ENCODE data around the gene MAP2K1. TPM values are rescaled to one million over a fixed set of nuclear protein-coding genes. Genes with fewer than 3 reads are reported as not detected.

The MAP2K1 gene
- polyA plus RNA-seq, 1 of the 3 experiments (the other 2 are of a cell fraction): 21.8 TPM

GRCh38 chr15:66411190-66411589 lies 24.5 kb downstream of the MAP2K1 start:
- Histone ChIP-seq H3K4me3 (ENCODE audit: low read depth in 2 of 2, low read length in 1 of 2) (no peak overlapping the region), H3K9me3 (no peaks in the 10 kb centered on the region), H3F3A (replicated peaks; ENCODE audit: insufficient read depth) (no peaks in the 10 kb centered on the region), H3K4me1 (ENCODE audit: control insufficient read depth in 1 of 2, insufficient read depth in 2 of 2, low read depth in 1 of 2, low read length in 1 of 2) (peaks cover 0 to 17% of the 10 kb centered on the region in 2 experiments; a peak in 2 of 4 replicates), H3K4me2 (no peak overlapping the region), H3K36me3 (replicated peaks in 1 of 2; ENCODE audit: control insufficient read depth in 1 of 2, insufficient read depth in 2 of 2, low read length in 1 of 2) (no peaks in the 10 kb centered on the region), H4K20me1 (ENCODE audit: insufficient read depth) (peaks cover 8% of the 10 kb centered on the region; the same call in 1 of the 2 replicates), H3K27ac (ENCODE audit: low read depth in 2 of 2, low read length in 1 of 2) (no peak overlapping the region), H2AFZ (ENCODE audit: low read depth) (no peak overlapping the region), H3K79me2 (ENCODE audit: insufficient read depth) (peaks cover 96% of the 10 kb centered on the region), H3K9me2 (no peaks in the 10 kb centered on the region), H3K27me3 (ENCODE audit: insufficient read depth) (no peaks in the 10 kb centered on the region), H3K9ac (no peak overlapping the region)
- ChIA-PET CTCF (interaction anchor here (1.0 kb wide), 1 partner anchor 9 kb away, joined by 3 read pairs; no protein-coding TSS in a partner anchor), POLR2A (interaction anchor here (0.6 kb wide), 1 partner anchor 94 kb away, joined by 3 read pairs; the partner anchor contains the start of gene ZWILCH)
- TF ChIP-seq CTCF (IDR thresholded peaks at IDR 0.05) (no peak), MEF2A (IDR thresholded peaks at IDR 0.05; ENCODE audit: borderline replicate concordance, low read depth) (no peak)
- no peak for DNase-seq

GRCh38 chr15:66412220-66412619 lies 25.5 kb downstream of the MAP2K1 start:
- CTCF ChIA-PET: interaction anchor here (1.0 to 1.9 kb wide), 2 partner anchors 10 to 25 kb away, joined by 3 to 5 read pairs; no protein-coding TSS in a partner anchor
- H3K79me2 ChIP-seq (ENCODE audit: insufficient read depth): peaks cover 96% of the 10 kb centered on the region

More at GRCh38 chr15:66412220-66412619, 25.5 kb downstream of the MAP2K1 start:
- H3F3A ChIP-seq (replicated peaks; ENCODE audit: insufficient read depth): no peaks in the 10 kb centered on the region
- H3K9ac ChIP-seq: no peak overlapping the region
- POLR2A ChIA-PET: no interaction called here
- no peak for TF ChIP-seq GATA2 (CRISPR knock-in tag; IDR thresholded peaks at IDR 0.05)
- no peak for TF ChIP-seq YY1 (IDR thresholded peaks at IDR 0.05; ENCODE audit: low read depth)
- TF ChIP-seq SIN3A (IDR thresholded peaks at IDR 0.05; ENCODE audit: borderline replicate concordance, low read depth, low read length): no peak
- no peak for TF ChIP-seq CTCF (IDR thresholded peaks at IDR 0.05)
- no peak for TF ChIP-seq FOXJ3 (CRISPR knock-in tag; IDR thresholded peaks at IDR 0.05)
- TF ChIP-seq USF2 (IDR thresholded peaks at IDR 0.05; ENCODE audit: borderline replicate concordance, low read depth, low read length): no peak
- 92% methylated on average over 3 of the region's 3 CpGs for WGBS (ENCODE audit: low lambda C conversion rate)
- H2AFZ ChIP-seq (ENCODE audit: low read depth): no peak overlapping the region
- H3K27ac ChIP-seq (ENCODE audit: low read depth in 2 of 2, low read length in 1 of 2): no peak overlapping the region
- H3K27me3 ChIP-seq (ENCODE audit: insufficient read depth): no peaks in the 10 kb centered on the region
- H3K9me2 ChIP-seq: no peaks in the 10 kb centered on the region
- H3K9me3 ChIP-seq: no peaks in the 10 kb centered on the region
- H3K36me3 ChIP-seq (replicated peaks in 1 of 2; ENCODE audit: control insufficient read depth in 1 of 2, insufficient read depth in 2 of 2, low read length in 1 of 2): no peaks in the 10 kb centered on the region
- peaks cover 8% of the 10 kb centered on the region; the same call in 1 of the 2 replicates for H4K20me1 ChIP-seq (ENCODE audit: insufficient read depth)
- peaks cover 0 to 17% of the 10 kb centered on the region in 2 experiments; a peak in 2 of 4 replicates for H3K4me1 ChIP-seq (ENCODE audit: control insufficient read depth in 1 of 2, insufficient read depth in 2 of 2, low read depth in 1 of 2, low read length in 1 of 2)
- DNase-seq: no peak
- no peak overlapping the region for H3K4me2 ChIP-seq
- H3K4me3 ChIP-seq (ENCODE audit: low read depth in 2 of 2, low read length in 1 of 2): no peak overlapping the region

Measured in SK-N-SH (cell line).